H1 (cell line): Measurements from ENCODE around the gene IL24. TPM values are rescaled to one million over a fixed set of nuclear protein-coding genes. Genes with fewer than 3 reads are reported as not detected.

Experiments
- CTCF ChIA-PET: fragments of 300-600 bp; sonication (Branson Sonifier 250); formaldehyde crosslinking; loops from one replicate; lab custom pipeline; 2021; ENCODE audit not compliant: partially characterized antibody; lab: Charles Lee
- POLR2A ChIA-PET: fragments of 300-600 bp; sonication (Branson Sonifier 250); formaldehyde crosslinking; loops from one replicate; lab custom pipeline; 2021; ENCODE audit warnings: inconsistent platforms; ENCODE audit not compliant: partially characterized antibody; lab: Charles Lee
- DNase-seq, 2 experiments: peaks; one replicate each; pipeline versions ENCODE4 v3.0.0 to v3.0.0-alpha.2; 2010 to 2022; ENCODE audit warnings: low spot score in 2 of 2, low read depth in 1 of 2, mixed read lengths in 1 of 2
- FAIRE-seq: peaks from 2 replicates; lab custom pipeline; 2011; peaks lifted over from hg19 to GRCh38; lab: Jason Lieb, UNC
- H2AFZ ChIP-seq: 2 replicates; pipeline ENCODE4 v1.8.1; 2012; ENCODE audit warnings: low read length, inconsistent platforms
- H2AK5ac ChIP-seq: 2 replicates; pipeline ENCODE4 v1.6.1; 2013; ENCODE audit warnings: low read depth, low read length
- H2BK120ac ChIP-seq: replicated peaks from 2 replicates; pipeline ENCODE3; 2013; ENCODE audit warnings: low read depth, low read length, inconsistent platforms
- H2BK12ac ChIP-seq: 2 replicates; pipeline ENCODE4 v1.6.1; 2013; ENCODE audit warnings: low read depth, low read length
- H2BK15ac ChIP-seq: 2 replicates; pipeline ENCODE4 v1.6.1; 2013; ENCODE audit warnings: low read length
- H2BK20ac ChIP-seq: 2 replicates; pipeline ENCODE4 v1.6.1; 2013; ENCODE audit warnings: low read length
- H2BK5ac ChIP-seq: 2 replicates; pipeline ENCODE4 v1.6.1; 2013; ENCODE audit warnings: low read depth, low read length
- H3K14ac ChIP-seq: 2 replicates; pipeline ENCODE4 v1.6.1; 2013; ENCODE audit warnings: inconsistent platforms; ENCODE audit not compliant: insufficient read length
- H3K18ac ChIP-seq: 2 replicates; pipeline ENCODE4 v1.6.1; 2013; ENCODE audit warnings: low read length; ENCODE audit errors: extremely low read depth
- H3K23ac ChIP-seq: 2 replicates; pipeline ENCODE4 v1.6.1; 2013; ENCODE audit warnings: inconsistent platforms; ENCODE audit not compliant: insufficient read length
- H3K23me2 ChIP-seq: 2 replicates; pipeline ENCODE4 v1.6.1; 2013; ENCODE audit warnings: low read depth, low read length
- H3K27ac ChIP-seq: 2 replicates; pipeline ENCODE4 v1.6.1; 2011; ENCODE audit warnings: low read depth, low read length, inconsistent platforms
- H3K27me3 ChIP-seq, 4 experiments: replicated peaks in 1 of 4; 1 replicate in 1 of 4; 2 replicates in 3 of 4; pipeline versions ENCODE4 v1.6.1 to v1.8.1; 2011 to 2013; ENCODE audit warnings: low read length in 3 of 4, mild to moderate bottlenecking in 3 of 4, inconsistent platforms in 2 of 4, mixed read lengths in 2 of 4, moderate library complexity in 1 of 4; ENCODE audit not compliant: control insufficient read depth in 3 of 4, insufficient read depth in 3 of 4; ENCODE audit errors: extremely low read depth in 1 of 4
- H3K36me3 ChIP-seq, 4 experiments: 2 replicates each; pipeline versions ENCODE4 v1.6.1 to v1.8.1; 2011 to 2013; ENCODE audit warnings: mild to moderate bottlenecking in 4 of 4, low read length in 3 of 4, moderate library complexity in 2 of 4, control low read depth in 1 of 4, inconsistent platforms in 1 of 4; ENCODE audit not compliant: insufficient read depth in 4 of 4, control insufficient read depth in 2 of 4
- H3K4ac ChIP-seq: replicated peaks from 2 replicates; pipeline ENCODE3; 2013; ENCODE audit warnings: low read length, low read depth, mixed read lengths, inconsistent platforms; ENCODE audit not compliant: insufficient read length
- H3K4me1 ChIP-seq, 4 experiments: replicated peaks in 1 of 4; 1 replicate in 1 of 4; 2 replicates in 3 of 4; pipeline versions ENCODE4 v1.6.1 to v1.8.1; 2011 to 2013; ENCODE audit warnings: low read length in 3 of 4, inconsistent platforms in 2 of 4, mixed read lengths in 1 of 4; ENCODE audit not compliant: insufficient read depth in 4 of 4, control insufficient read depth in 3 of 4
- H3K4me2 ChIP-seq, 2 experiments: 2 replicates each; pipeline versions ENCODE4 v1.6.1 to v1.8.1; 2011 to 2013; ENCODE audit warnings: low read depth in 2 of 2, low read length in 2 of 2, control low read depth in 1 of 2, inconsistent platforms in 1 of 2, mild to moderate bottlenecking in 1 of 2; ENCODE audit not compliant: insufficient read depth in 1 of 2
- H3K4me3 ChIP-seq, 4 experiments: fragments of 200-600, 300-600 bp in 1 of 4; sonication (generic), shearing (Covaris generic), sonication (Bioruptor Twin) in 1 of 4; 2 replicates each; pipeline versions ENCODE4 v1.5.1 to v1.8.1; 2011 to 2016; ENCODE audit warnings: low read length in 4 of 4, low read depth in 3 of 4, control low read depth in 2 of 4, inconsistent platforms in 2 of 4, mild to moderate bottlenecking in 2 of 4, mixed read lengths in 1 of 4, moderate library complexity in 1 of 4; ENCODE audit not compliant: insufficient read depth in 2 of 4; ENCODE audit errors: extremely low read depth in 1 of 4
- H3K56ac ChIP-seq: replicated peaks from 2 replicates; pipeline ENCODE3; 2013; ENCODE audit warnings: low read depth, mild to moderate bottlenecking, mixed read lengths, low read length, inconsistent platforms; ENCODE audit not compliant: insufficient read length
- H3K79me1 ChIP-seq: 2 replicates; pipeline ENCODE4 v1.6.1; 2013; ENCODE audit warnings: low read depth, low read length, control low read depth
- H3K79me2 ChIP-seq, 2 experiments: 2 replicates each; pipeline versions ENCODE4 v1.6.1 to v1.8.1; 2012 to 2013; ENCODE audit warnings: low read length in 2 of 2, mild to moderate bottlenecking in 2 of 2, inconsistent platforms in 1 of 2; ENCODE audit not compliant: insufficient read depth in 2 of 2, control insufficient read depth in 1 of 2
- H3K9ac ChIP-seq, 4 experiments: replicated peaks in 1 of 4; 1 replicate in 1 of 4; 2 replicates in 3 of 4; pipeline versions ENCODE4 v1.6.1 to v1.8.1; 2011 to 2013; ENCODE audit warnings: low read depth in 3 of 4, low read length in 3 of 4, control low read depth in 2 of 4, mild to moderate bottlenecking in 2 of 4, moderate library complexity in 2 of 4, inconsistent platforms in 1 of 4; ENCODE audit errors: extremely low read depth in 1 of 4
- H3K9me3 ChIP-seq, 2 experiments: 2 replicates each; pipeline versions ENCODE4 v1.6.1 to v1.8.1; 2012 to 2013; ENCODE audit warnings: mild to moderate bottlenecking in 2 of 2, moderate library complexity in 2 of 2, control low read depth in 1 of 2, inconsistent platforms in 1 of 2, low read depth in 1 of 2, low read length in 1 of 2, mixed read lengths in 1 of 2; ENCODE audit not compliant: insufficient read depth in 2 of 2
- H4K20me1 ChIP-seq, 2 experiments: replicated peaks in 1 of 2; 2 replicates each; pipeline versions ENCODE3 to v1.8.1; 2011 to 2013; ENCODE audit warnings: inconsistent platforms in 2 of 2, low read length in 2 of 2, mild to moderate bottlenecking in 1 of 2; ENCODE audit not compliant: insufficient read depth in 2 of 2, control insufficient read depth in 1 of 2
- H4K5ac ChIP-seq: 2 replicates; pipeline ENCODE4 v1.6.1; 2013; ENCODE audit warnings: low read length, low read depth, mixed read lengths, inconsistent platforms; ENCODE audit not compliant: insufficient read length
- H4K8ac ChIP-seq: 2 replicates; pipeline ENCODE4 v1.8.0; 2013; ENCODE audit warnings: mild to moderate bottlenecking, moderate library complexity, low read length, inconsistent platforms; ENCODE audit not compliant: insufficient read depth; ENCODE audit errors: extremely low read depth
- H4K91ac ChIP-seq: replicated peaks from 2 replicates; pipeline ENCODE3; 2013; ENCODE audit warnings: low read length, mixed read lengths, inconsistent platforms; ENCODE audit not compliant: insufficient read length
- CTCF ChIP-seq, 3 experiments: IDR thresholded peaks; 1 replicate in 2 of 3; 2 replicates in 1 of 3; pipeline versions ENCODE4 v1.5.1 to v1.6.1; 2011; ENCODE audit warnings: low read length in 3 of 3, mild to moderate bottlenecking in 3 of 3, inconsistent platforms in 2 of 3, low read depth in 1 of 3, moderate library complexity in 1 of 3; ENCODE audit not compliant: insufficient read depth in 1 of 3; ENCODE audit errors: control extremely low read depth in 1 of 3
- HDAC6 ChIP-seq: IDR thresholded peaks from one replicate; pipeline ENCODE4 v1.7.1; 2012; ENCODE audit warnings: low read depth, mild to moderate bottlenecking, inconsistent platforms, low read length, moderate library complexity
- SIX5 ChIP-seq: IDR thresholded peaks from 2 replicates; pipeline ENCODE4 v1.6.1; 2011; ENCODE audit warnings: mild to moderate bottlenecking, low read depth, low read length
- SP4 ChIP-seq: IDR thresholded peaks from 2 replicates; pipeline ENCODE4 v1.6.1; 2012; ENCODE audit warnings: low read length, inconsistent platforms
- WGBS, 2 experiments: shearing (Covaris generic) in 1 of 2; methylation state at CpG; one replicate each; pipeline versions ENCODE4 v1.1.6 to v1.1.7; 2013 to 2015; ENCODE audit warnings: low lambda C conversion rate in 2 of 2, mixed read lengths in 2 of 2, inconsistent platforms in 1 of 2, low coverage in 1 of 2, missing lambda C conversion rate in 1 of 2; ENCODE audit not compliant: insufficient replicate concordance in 2 of 2, insufficient coverage in 1 of 2, insufficient read length in 1 of 2; ENCODE audit errors: extremely low coverage in 1 of 2, missing lambda C conversion rate in 1 of 2; 5-methylcytosine and 5-hydroxymethylcytosine counted together
- polyA plus RNA-seq, 7 experiments: library from polyadenylated mRNA; depleted of rRNA in 3 of 7; stranded (reverse) in 5 of 7; unstranded in 2 of 7; fragments of >200 nt in 5 of 7; fragments of 200-250 nt in 2 of 7; gene quantifications; 1 replicate in 5 of 7; 2 replicates in 1 of 7; 4 replicates in 1 of 7; pipeline versions ENCODE4 v1.2.1 to v1.2.3, GENCODE V29; 2011 to 2013; ENCODE audit warnings: missing spikeins in 2 of 7, mixed read lengths in 2 of 7
- total RNA-seq: library from RNA; stranded (reverse); fragmentation: NEBNext Ultra II Directional; extraction: Animal tissue kit (Norgen Biotek cat#: 25700); gene quantifications from 2 replicates; pipeline ENCODE4 v1.2.1, GENCODE V29; 2021

IL24 gene
- total and polyA plus RNA-seq, 2 of the 8 experiments (the other 6 are each of a cell fraction or from before 2014, with no cell fraction given): not detected

GRCh38 chr1:206882555-206882954 is 14.7 kb upstream of the IL24 start:
- POLR2A ChIA-PET: no interaction called here

More at GRCh38 chr1:206882555-206882954, 14.7 kb upstream of the IL24 start:
- H3K23me2 ChIP-seq: no peaks in the 10 kb centered on the region
- H4K91ac ChIP-seq: no peak overlapping the region
- H2BK120ac ChIP-seq: no peak overlapping the region
- no peak overlapping the region for H2BK20ac ChIP-seq
- no peak overlapping the region for H3K4me3 ChIP-seq
- no peak overlapping the region for H4K5ac ChIP-seq
- H3K79me1 ChIP-seq: no peaks in the 10 kb centered on the region
- 83% methylated on average over 3 of the region's 3 CpGs; no CpG with 5 or more reads in 1 of the 2 experiments for WGBS, 2 experiments
- H4K8ac ChIP-seq: no peak overlapping the region
- no peaks in the 10 kb centered on the region for H3K79me2 ChIP-seq
- H3K36me3 ChIP-seq: no peaks in the 10 kb centered on the region
- FAIRE-seq: no peak
- H2AFZ ChIP-seq: no peak overlapping the region
- no peak overlapping the region for H2BK5ac ChIP-seq
- H3K14ac ChIP-seq: no peak overlapping the region
- H2BK12ac ChIP-seq: no peak overlapping the region
- CTCF ChIA-PET: interaction anchor here (0.7 to 3.3 kb wide), 11 partner anchors 10 to 147 kb away, joined by 3 to 19 read pairs (median 4); partner anchors contain the start of gene IL24
- no peak overlapping the region for H3K27ac ChIP-seq
- H2AK5ac ChIP-seq: no peak overlapping the region
- no peak overlapping the region for H3K4ac ChIP-seq
- H3K4me2 ChIP-seq: no peak overlapping the region
- no peak overlapping the region for H3K9ac ChIP-seq
- no peaks in the 10 kb centered on the region for H3K27me3 ChIP-seq
- peaks cover 3 to 15% of the 10 kb centered on the region in 2 experiments for H3K9me3 ChIP-seq
- DNase-seq: no peak
- no peak overlapping the region for H3K23ac ChIP-seq
- no peak overlapping the region for H2BK15ac ChIP-seq
- TF ChIP-seq HDAC6 (no peak), CTCF (IDR thresholded peaks at IDR 0.05; ENCODE audit: control extremely low read depth in 1 of 3, insufficient read depth in 1 of 3, low read depth in 1 of 3, low read length in 3 of 3) (peak in 1 of 3 experiments; percentile 14; a peak in 1 of 4 replicates), SP4 (no peak), SIX5 (no peak)
- H3K18ac ChIP-seq: no peak overlapping the region
- no peaks in the 10 kb centered on the region for H3K4me1 ChIP-seq
- no peaks in the 10 kb centered on the region for H4K20me1 ChIP-seq
- no peak overlapping the region for H3K56ac ChIP-seq
